Measurements from ENCODE around the gene SOCS3.
A peak's percentile ranks its signal among the peaks of the same experiment; 100 is the strongest.

The SOCS3 gene

DNA sequence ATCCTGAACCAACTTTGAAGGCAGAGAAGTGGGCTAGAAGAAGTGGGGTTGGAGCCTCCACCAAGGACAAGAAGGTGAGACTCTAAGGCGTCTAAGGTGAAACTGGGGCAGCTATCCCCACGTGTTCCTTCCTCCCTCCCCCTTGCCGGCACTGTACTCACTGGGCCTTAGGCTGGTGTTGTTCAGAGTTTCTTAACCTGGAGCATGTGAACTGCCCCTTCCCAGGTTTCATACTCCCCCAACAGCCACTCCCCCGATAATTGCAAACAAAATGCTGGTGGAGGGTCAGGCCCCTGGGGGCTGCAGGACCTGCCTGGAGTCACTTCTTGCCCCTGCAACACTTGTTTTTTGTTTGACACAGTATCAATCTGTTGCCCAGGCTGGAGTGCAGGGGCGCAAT lies 7.3 kb upstream of the SOCS3 start:
- no peak for DNase-seq (ENCODE audit: low read depth, low spot score)
- Histone ChIP-seq H3K36me3 (ENCODE audit: control insufficient read depth, insufficient read depth, low read length) (no peaks in the 10 kb centered on the region), H3K4me3 (ENCODE audit: low read length) (no peak overlapping the region), H3K4me1 (ENCODE audit: control insufficient read depth, insufficient read depth, low read length) (peaks cover 24% of the 10 kb centered on the region), H3K9me3 (ENCODE audit: control insufficient read depth, insufficient read depth, low read length) (no peaks in the 10 kb centered on the region), H3K27ac (ENCODE audit: low read length) (no peak overlapping the region), H3K27me3 (ENCODE audit: control insufficient read depth, insufficient read depth, low read length) (no peaks in the 10 kb centered on the region)
- no CpG with 5 or more reads among the region's 5 CpGs for whole genome bisulfite sequencing (ENCODE audit: insufficient coverage, insufficient read length)

- Histone ChIP-seq H3K27me3 (ENCODE audit: control insufficient read depth, insufficient read depth, low read length) (no peaks in the 10 kb centered on the region), H3K27ac (ENCODE audit: low read length) (peak overlapping the region; percentile 20), H3K9me3 (ENCODE audit: control insufficient read depth, insufficient read depth, low read length) (no peaks in the 10 kb centered on the region), H3K36me3 (ENCODE audit: control insufficient read depth, insufficient read depth, low read length) (no peaks in the 10 kb centered on the region), H3K4me1 (ENCODE audit: control insufficient read depth, insufficient read depth, low read length) (peaks cover 26% of the 10 kb centered on the region), H3K4me3 (ENCODE audit: low read length) (no peak overlapping the region)
- no peak for DNase-seq (ENCODE audit: low read depth, low spot score)
- WGBS (ENCODE audit: insufficient coverage, insufficient read length): no CpG with 5 or more reads among the region's 18 CpGs
Measured at GRCh38 chr17:78366109-78366848, 6.4 kb upstream of the SOCS3 start.

GRCh38 chr17:78365561-78366108 lies 5.8 kb upstream of the SOCS3 start:
- H3K4me3 ChIP-seq (ENCODE audit: low read length): no peak overlapping the region
- no peak for DNase-seq (ENCODE audit: low read depth, low spot score)
- peaks cover 27% of the 10 kb centered on the region for H3K4me1 ChIP-seq (ENCODE audit: control insufficient read depth, insufficient read depth, low read length)
- no peaks in the 10 kb centered on the region for H3K27me3 ChIP-seq (ENCODE audit: control insufficient read depth, insufficient read depth, low read length)
- no peaks in the 10 kb centered on the region for H3K36me3 ChIP-seq (ENCODE audit: control insufficient read depth, insufficient read depth, low read length)
- no peaks in the 10 kb centered on the region for H3K9me3 ChIP-seq (ENCODE audit: control insufficient read depth, insufficient read depth, low read length)
- WGBS (ENCODE audit: insufficient coverage, insufficient read length): no CpG with 5 or more reads among the region's 16 CpGs
- H3K27ac ChIP-seq (ENCODE audit: low read length): peak overlapping the region; percentile 20

DNA sequence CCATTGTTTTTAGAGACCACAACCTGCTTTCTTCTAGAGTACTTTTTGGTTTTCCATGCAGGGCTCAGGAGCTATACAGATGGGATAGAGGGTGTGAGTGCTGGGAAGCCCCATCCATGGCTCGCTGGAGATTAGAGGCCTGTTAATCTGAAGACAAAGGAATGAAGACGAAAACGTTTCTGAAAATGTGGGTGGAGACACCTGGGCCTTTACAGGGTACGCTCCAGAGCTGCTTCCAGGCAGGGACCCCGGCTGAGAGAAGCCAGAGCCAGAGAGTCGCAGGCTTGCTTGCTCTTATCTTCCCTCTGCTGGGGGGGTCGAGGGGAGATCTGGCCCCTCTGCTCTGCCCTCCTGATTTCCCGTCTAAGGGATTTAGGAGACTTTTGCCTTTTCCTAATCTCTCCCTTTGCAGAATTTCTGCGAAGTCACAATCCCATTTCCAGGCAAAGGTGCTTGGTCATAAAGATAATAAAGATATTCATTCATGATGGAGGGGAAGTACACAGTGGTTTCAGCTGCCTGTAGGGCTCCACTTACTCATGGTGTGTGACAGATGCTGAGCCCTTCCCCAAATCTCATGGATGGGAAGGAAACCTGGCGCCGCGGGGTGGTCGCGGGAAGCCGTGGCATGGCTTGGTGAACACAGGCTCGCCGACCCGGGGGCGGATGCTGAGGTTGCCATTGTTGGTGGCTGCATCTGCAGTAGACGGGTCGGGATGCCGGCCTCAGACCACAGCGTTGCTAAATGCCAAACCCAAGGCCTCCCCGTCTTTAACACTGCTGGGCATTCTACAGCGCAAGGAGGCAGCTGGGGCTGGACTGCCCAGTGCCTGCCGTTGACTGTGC lies 4.8 kb upstream of the SOCS3 start:
- Histone ChIP-seq H3K27me3 (ENCODE audit: control insufficient read depth, insufficient read depth, low read length) (no peaks in the 10 kb centered on the region), H3K36me3 (ENCODE audit: control insufficient read depth, insufficient read depth, low read length) (no peaks in the 10 kb centered on the region), H3K27ac (ENCODE audit: low read length) (no peak overlapping the region), H3K9me3 (ENCODE audit: control insufficient read depth, insufficient read depth, low read length) (no peaks in the 10 kb centered on the region), H3K4me3 (ENCODE audit: low read length) (no peak overlapping the region), H3K4me1 (ENCODE audit: control insufficient read depth, insufficient read depth, low read length) (peaks cover 26% of the 10 kb centered on the region)
- DNase-seq (ENCODE audit: low read depth, low spot score): no peak
- WGBS (ENCODE audit: insufficient coverage, insufficient read length): no CpG with 5 or more reads among the region's 26 CpGs

DNA sequence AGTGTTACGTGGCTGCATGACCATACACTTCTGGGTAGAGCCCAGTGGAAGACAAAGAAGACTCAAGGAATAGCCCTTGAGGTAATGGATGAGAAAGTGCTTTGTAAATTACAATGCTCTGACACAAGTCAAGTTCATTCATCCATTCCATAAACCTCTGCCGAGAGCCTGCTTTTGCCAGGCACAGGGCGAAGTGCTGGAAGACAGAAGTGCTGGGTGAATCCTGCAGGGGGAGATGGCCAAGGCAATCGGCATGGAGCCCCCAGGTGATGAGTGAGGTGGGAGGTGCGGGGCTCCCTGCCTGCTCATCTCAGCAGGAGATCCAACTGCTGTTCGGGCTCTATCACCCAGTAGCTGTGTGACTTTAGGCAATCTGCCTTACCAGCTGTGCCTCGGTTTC lies 2.8 kb upstream of the SOCS3 start:
- Histone ChIP-seq H3K27ac (ENCODE audit: low read length) (no peak overlapping the region), H3K36me3 (ENCODE audit: control insufficient read depth, insufficient read depth, low read length) (peaks cover 6% of the 10 kb centered on the region), H3K4me1 (ENCODE audit: control insufficient read depth, insufficient read depth, low read length) (peaks cover 27% of the 10 kb centered on the region), H3K9me3 (ENCODE audit: control insufficient read depth, insufficient read depth, low read length) (no peaks in the 10 kb centered on the region), H3K4me3 (ENCODE audit: low read length) (no peak overlapping the region), H3K27me3 (ENCODE audit: control insufficient read depth, insufficient read depth, low read length) (no peaks in the 10 kb centered on the region; the same call in 1 of the 2 replicates)
- no CpG with 5 or more reads among the region's 7 CpGs for WGBS (ENCODE audit: insufficient coverage, insufficient read length)
- DNase-seq (ENCODE audit: low read depth, low spot score): no peak

GRCh38 chr17:78362232-78362631 lies 2.4 kb upstream of the SOCS3 start:
- no CpG with 5 or more reads among the region's 5 CpGs for WGBS (ENCODE audit: insufficient coverage, insufficient read length)
- peaks cover 31% of the 10 kb centered on the region for H3K4me1 ChIP-seq (ENCODE audit: control insufficient read depth, insufficient read depth, low read length)
- DNase-seq (ENCODE audit: low read depth, low spot score): no peak
- peaks cover 11% of the 10 kb centered on the region for H3K36me3 ChIP-seq (ENCODE audit: control insufficient read depth, insufficient read depth, low read length)
- H3K27me3 ChIP-seq (ENCODE audit: control insufficient read depth, insufficient read depth, low read length): no peaks in the 10 kb centered on the region; the same call in 1 of the 2 replicates
- H3K9me3 ChIP-seq (ENCODE audit: control insufficient read depth, insufficient read depth, low read length): no peaks in the 10 kb centered on the region
- no peak overlapping the region for H3K27ac ChIP-seq (ENCODE audit: low read length)
- no peak overlapping the region for H3K4me3 ChIP-seq (ENCODE audit: low read length)

DNA sequence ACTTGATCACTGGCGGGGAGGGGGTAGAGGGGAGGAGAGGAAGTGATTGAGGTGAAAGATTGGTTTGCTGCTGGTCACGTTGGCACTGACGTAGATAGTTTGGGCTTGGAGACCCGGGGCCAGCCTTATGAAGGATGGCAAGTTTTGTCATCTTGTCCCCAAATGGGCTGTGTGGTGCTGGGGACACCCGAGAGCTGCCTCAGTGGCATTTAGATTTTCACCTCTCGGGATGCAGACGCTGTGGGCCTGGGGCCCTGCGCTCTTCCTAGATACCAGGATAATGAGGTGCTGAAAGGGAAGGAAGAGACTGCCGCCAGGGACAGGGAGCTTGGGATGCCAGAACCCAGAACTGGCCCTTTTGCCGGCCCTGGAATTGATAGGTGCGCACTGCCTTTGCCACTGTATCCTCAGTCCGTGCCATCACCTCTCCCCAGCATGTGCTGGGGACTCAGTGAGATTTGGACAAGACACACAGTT lies 1.4 kb upstream of the SOCS3 start:
- H3K36me3 ChIP-seq (ENCODE audit: control insufficient read depth, insufficient read depth, low read length): peaks cover 12% of the 10 kb centered on the region
- WGBS (ENCODE audit: insufficient coverage, insufficient read length): no CpG with 5 or more reads among the region's 12 CpGs
- no peaks in the 10 kb centered on the region; the same call in 1 of the 2 replicates for H3K27me3 ChIP-seq (ENCODE audit: control insufficient read depth, insufficient read depth, low read length)
- H3K9me3 ChIP-seq (ENCODE audit: control insufficient read depth, insufficient read depth, low read length): no peaks in the 10 kb centered on the region
- H3K4me1 ChIP-seq (ENCODE audit: control insufficient read depth, insufficient read depth, low read length): peaks cover 27% of the 10 kb centered on the region
- no peak overlapping the region for H3K27ac ChIP-seq (ENCODE audit: low read length)
- H3K4me3 ChIP-seq (ENCODE audit: low read length): peak overlapping the region; percentile 87; the same call in 1 of the 2 replicates
- no peak for DNase-seq (ENCODE audit: low read depth, low spot score)

- H3K27me3 ChIP-seq (ENCODE audit: control insufficient read depth, insufficient read depth, low read length): no peaks in the 10 kb centered on the region; the same call in 1 of the 2 replicates
- WGBS (ENCODE audit: insufficient coverage, insufficient read length): no CpG with 5 or more reads among the region's 49 CpGs
- peaks cover 24% of the 10 kb centered on the region for H3K4me1 ChIP-seq (ENCODE audit: control insufficient read depth, insufficient read depth, low read length)
- peak overlapping the region; percentile 87; the same call in 1 of the 2 replicates for H3K4me3 ChIP-seq (ENCODE audit: low read length)
- peaks cover 12% of the 10 kb centered on the region for H3K36me3 ChIP-seq (ENCODE audit: control insufficient read depth, insufficient read depth, low read length)
- H3K9me3 ChIP-seq (ENCODE audit: control insufficient read depth, insufficient read depth, low read length): no peaks in the 10 kb centered on the region
- no peak overlapping the region for H3K27ac ChIP-seq (ENCODE audit: low read length)
- DNase-seq (ENCODE audit: low read depth, low spot score): no peak
Measured at GRCh38 chr17:78360371-78361224, 721 bp upstream of the SOCS3 start.

DNA sequence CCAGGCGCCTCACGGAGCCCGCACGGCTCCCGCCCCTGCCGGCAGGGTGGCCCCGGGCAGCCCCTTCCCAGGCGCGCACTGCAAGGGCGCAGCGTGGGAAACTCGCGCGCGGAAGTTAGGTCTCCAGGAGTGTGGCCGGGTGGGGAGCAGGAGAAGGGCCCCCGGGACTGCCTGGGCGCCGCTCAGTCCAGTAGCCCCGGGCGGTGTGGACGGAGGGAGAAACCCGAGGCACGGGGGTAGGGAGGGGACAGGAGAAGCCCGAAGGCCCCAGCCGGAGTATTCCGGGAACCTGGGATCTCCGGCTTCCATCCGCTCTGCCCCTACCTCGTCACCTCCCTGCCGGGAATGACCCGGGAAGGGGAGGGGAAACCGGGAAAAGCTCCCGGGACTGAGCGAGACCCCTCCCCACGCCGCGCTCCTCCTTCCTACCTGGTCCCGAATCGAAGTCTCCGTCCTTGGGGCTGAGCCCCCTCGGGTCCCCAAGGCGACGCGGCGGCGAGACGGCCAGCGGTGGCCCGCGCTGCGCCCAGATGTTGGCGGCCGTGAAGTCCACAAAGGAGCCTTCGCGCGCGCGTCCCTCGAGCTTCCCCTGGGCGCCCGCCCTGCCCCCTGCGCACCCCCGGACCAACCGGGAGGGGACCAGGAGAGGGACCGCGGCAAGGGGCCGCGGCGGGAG lies 418 bp downstream of the SOCS3 start:
- peak overlapping the region; percentile 87 for H3K4me3 ChIP-seq (ENCODE audit: low read length)
- H3K9me3 ChIP-seq (ENCODE audit: control insufficient read depth, insufficient read depth, low read length): no peaks in the 10 kb centered on the region
- H3K27ac ChIP-seq (ENCODE audit: low read length): no peak overlapping the region
- peaks cover 17% of the 10 kb centered on the region for H3K4me1 ChIP-seq (ENCODE audit: control insufficient read depth, insufficient read depth, low read length)
- no peak for DNase-seq (ENCODE audit: low read depth, low spot score)
- no peaks in the 10 kb centered on the region; the same call in 1 of the 2 replicates for H3K27me3 ChIP-seq (ENCODE audit: control insufficient read depth, insufficient read depth, low read length)
- no CpG with 5 or more reads among the region's 70 CpGs for WGBS (ENCODE audit: insufficient coverage, insufficient read length)
- H3K36me3 ChIP-seq (ENCODE audit: control insufficient read depth, insufficient read depth, low read length): peaks cover 12% of the 10 kb centered on the region

Data from iPS DF 6.9 (cell line).